ENCODE results near the gene FANCC.

- TF ChIP-seq EZH2 (IDR thresholded peaks at IDR 0.05; ENCODE audit: insufficient read depth, poor library complexity, severe bottlenecking) = no peak
- TF ChIP-seq EZH2phosphoT487 (IDR thresholded peaks at IDR 0.05; ENCODE audit: insufficient read depth, low read depth) = no peak
Measured at GRCh38 chr9:95098391-95098921, 219.1 kb downstream of the FANCC start.
